Measurements from ENCODE around the gene PTPN2.

Gene PTPN2

DNA sequence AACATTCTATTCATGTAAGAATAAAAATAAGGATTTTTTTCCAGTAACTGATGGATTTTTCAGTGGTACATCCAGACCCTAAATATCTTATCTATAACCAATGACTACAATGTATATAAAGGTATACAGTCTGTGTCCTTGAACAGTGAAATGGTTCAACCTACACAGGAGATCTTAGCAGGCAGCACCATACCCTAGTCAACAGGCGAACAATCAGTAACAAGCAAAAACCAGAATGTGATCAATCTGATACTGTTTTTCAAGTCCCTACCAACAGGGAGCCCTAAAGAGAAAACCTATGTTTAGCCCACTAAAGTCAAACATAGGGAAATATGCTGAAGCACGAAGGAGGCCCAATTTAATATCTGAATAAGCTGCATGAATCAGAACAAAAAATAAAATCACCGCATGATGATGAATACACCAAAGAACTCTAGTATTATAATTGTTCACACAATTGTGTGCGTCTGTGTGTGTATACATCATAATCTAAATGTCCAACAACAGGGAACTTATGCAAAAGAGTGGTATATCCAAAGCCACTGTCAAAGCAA, 26.0 kb downstream of the PTPN2 start:
- DNase-seq (ENCODE audit: low spot score), result no peak

GRCh38 chr18:12857215-12857905, 26.7 kb downstream of the PTPN2 start:
- no peak for DNase-seq (ENCODE audit: low spot score)

- no peak for DNase-seq (ENCODE audit: low spot score)
Observed at GRCh38 chr18:12855916-12856315, 28.1 kb downstream of the PTPN2 start.

DNA sequence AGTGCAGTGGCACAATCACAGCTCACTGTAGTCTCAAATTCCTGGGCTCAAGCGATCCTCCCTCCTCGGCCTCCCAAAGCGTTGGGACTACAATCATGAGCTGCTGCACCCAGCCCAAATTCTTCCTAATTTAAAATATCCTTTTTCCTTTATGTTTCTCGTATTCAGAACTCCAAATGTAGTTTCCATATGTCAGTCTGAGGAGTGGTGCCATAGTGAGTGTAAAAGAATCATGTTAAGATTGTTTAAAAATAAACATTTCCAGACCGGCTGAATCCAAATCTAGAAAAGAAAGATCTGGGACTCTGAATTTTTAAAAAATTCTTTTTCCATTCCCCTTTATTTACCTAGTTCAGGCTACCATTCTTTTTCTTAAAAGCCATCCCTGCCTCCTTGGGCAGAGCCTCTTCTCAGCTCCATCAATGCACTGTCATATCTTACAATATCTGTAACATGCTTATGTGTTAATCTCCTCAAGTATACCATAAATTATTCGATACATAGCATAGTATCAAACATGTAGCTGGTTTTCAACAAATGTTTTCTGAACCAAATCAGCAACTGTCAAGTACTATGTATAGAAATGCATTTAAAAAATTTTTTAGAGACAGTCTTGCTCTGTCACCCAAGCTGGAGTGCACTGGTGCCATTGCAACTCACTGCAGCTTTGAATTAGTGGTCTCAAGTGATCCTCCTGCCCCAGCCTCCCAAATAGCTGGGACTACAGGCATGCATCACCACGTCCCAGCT, 31.3 kb downstream of the PTPN2 start:
- DNase-seq (ENCODE audit: low spot score), result no peak

- DNase-seq (ENCODE audit: low spot score), result no peak
Observed at GRCh38 chr18:12851716-12852115, 32.3 kb downstream of the PTPN2 start.

GRCh38 chr18:12849548-12849947, 34.5 kb downstream of the PTPN2 start:
- DNase-seq (ENCODE audit: low spot score), result no peak

DNA sequence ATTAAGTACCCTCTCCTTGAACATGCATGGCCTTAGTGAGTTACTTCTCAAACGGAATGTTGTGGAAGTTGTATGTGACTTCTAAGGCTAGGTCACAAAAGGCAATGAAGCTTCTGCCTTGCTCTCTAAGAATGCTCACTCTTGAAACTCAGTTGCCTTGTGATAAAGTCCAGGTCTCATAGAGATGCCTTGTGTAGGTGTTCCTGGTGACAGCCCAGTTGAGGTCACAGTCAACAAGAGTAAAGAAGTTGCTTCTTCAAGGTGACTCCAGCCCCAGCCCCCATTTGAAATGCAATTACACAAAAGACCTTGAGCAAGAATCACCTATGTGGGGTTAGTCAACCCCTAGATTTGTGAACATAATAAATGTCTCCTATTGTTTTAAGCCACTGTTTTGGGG, 35.6 kb downstream of the PTPN2 start:
- no peak for DNase-seq (ENCODE audit: low spot score)

- no peak for DNase-seq (ENCODE audit: low spot score)
Observed at GRCh38 chr18:12844391-12844790, 39.6 kb downstream of the PTPN2 start.

DNA sequence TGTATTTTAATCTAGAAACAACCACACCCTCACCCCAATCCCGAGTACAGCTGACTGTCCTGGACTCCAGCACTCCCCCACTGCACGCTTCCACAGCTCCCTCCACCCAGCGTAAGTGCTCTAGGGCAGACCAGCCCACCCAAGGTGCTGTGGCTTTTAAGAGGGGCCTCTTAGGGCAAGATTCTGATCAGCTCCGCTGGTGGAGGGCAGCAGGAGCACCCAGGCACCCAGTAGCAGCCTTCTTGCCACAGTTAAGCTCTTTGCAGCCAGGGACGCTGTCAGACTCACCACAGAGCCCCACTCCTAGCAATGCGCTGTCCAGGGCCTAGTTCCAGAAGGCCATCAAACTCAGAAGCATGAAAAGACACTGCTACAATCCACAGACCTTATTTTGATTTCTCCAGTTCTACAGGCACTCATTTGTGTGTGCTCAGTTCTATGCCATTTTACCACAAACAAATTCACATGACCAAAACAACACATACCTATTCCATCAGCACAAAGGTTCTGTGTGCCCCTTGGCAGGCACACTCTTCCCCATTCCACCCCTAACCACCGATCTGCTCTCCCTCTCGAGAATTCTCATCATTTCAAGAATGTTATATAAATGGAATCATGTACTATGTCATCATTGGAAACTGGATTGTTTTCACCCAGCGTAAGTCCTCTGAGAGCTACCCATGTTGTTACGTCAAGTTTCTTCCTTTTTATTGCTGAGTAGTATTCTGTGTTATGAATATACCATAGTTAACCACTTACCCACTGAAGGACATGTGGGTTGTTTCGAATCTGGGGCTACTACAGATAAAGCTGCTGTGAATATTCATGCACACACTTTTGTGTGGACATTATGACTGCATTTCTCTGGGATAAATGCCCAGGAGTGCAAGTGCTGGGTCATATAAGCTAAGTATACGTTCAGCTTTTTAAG, 40.4 kb downstream of the PTPN2 start:
- no peak for DNase-seq (ENCODE audit: low spot score)

DNA sequence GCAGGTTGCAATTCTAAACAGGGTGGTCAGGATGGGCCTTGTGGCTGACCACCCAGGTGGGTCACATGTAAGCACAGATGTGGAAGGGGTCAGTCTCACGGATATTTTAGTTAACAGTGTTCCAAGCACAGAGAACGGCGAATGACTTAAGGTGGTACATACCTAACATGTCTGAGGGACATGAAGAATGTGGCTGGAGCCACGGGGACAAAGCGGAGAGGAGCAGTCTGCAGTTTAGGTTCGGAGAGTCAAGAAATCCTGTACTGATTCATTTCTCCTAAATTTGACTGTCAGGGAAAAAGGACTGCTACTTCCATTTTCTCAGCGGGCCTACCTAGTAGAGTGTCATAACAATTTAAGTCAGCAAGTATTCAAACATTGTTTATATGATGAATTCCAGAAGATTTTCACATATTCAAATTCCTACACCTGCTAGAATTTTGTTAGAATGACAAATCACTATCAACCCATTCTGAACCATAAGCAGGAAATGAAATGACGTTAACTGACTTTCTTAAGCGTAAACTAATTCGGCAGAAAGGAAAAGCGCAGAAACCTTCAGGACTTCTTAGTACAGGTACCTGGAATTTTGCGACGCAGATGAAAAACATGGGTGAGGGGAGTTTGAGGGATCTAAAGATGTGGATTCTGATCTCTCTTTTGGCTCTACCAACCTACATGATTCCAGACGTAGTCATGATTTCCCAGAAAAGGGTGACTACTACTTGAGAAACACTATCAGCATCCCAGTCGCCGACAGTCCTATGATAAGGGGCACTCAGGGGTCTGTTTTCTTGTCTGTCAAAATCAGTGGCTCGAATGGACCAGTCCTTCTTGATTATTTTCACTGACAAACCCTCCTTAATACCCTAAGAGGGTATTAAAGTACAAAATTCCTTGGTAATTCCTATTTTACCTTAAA, 41.3 kb downstream of the PTPN2 start:
- DNase-seq (ENCODE audit: low spot score), result no peak

GRCh38 chr18:12841070-12841469, 43.0 kb downstream of the PTPN2 start:
- no peak for DNase-seq (ENCODE audit: low spot score)

DNA sequence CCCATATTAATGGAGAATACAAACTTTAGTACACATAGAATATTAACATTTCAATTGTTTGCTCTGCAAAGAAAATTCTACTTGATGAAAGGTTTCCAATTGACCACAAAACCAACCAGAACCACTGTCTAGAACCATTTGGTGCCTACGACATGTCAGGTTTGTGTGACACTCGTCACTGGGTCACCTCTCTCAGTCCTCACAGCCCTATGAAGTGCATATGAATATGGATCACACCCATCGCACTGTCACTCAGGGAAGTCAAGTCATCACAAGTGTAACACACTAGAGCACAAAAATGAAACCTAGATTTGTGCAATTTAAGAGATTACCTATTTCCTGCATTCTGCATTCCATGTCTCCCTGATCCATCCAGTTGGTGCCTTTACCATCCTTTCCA, 43.7 kb downstream of the PTPN2 start:
- DNase-seq (ENCODE audit: low spot score), result no peak

- DNase-seq (ENCODE audit: low spot score), result peak; percentile 20
Observed at GRCh38 chr18:12839526-12840196, 44.4 kb downstream of the PTPN2 start.

GRCh38 chr18:12839057-12839525, 44.9 kb downstream of the PTPN2 start:
- no peak for DNase-seq (ENCODE audit: low spot score)

DNA sequence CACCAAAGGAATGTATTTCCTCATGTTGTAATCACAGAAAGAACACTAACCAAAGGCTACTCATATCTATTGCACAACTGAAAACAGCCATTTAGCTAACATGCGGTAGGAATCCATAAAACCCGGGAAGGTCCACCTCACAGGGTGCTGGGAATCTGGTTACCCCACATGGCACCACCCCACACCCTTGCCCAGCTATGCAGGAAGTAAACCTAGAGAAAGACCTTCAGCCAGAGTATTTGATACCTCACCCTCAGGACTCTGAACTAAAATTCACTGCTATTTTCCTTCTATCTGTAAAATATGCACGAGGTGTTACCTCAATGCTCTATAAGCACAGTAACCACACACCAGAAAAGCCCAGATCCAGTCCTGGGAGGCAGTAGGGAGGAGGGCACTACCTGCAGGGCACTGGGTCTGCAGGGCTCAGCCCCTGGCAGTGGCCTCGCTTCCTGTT, 45.8 kb downstream of the PTPN2 start:
- peak; percentile 86 for DNase-seq (ENCODE audit: low spot score)

- no peak for DNase-seq (ENCODE audit: low spot score)
Observed at GRCh38 chr18:12837747-12838146, 46.3 kb downstream of the PTPN2 start.

DNA sequence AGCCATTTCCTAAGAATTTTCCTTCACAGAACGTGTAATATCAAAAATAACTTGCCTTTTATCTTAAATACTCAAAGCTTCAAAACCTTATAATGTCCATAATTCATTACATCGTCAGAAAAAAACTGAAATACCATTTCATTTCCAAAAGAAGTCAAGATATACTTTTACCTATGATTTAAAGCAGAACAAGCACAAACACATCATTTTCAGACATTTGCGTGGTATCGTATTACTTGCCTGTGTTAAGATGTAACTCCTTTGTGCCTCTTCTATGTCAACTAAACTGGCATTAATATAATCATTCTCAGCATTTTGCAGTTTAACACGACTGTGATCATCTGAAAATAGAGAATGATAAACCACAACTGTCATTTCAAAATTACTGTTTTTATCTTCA, 47.5 kb downstream of the PTPN2 start:
- DNase-seq (ENCODE audit: low spot score), result no peak

DNA sequence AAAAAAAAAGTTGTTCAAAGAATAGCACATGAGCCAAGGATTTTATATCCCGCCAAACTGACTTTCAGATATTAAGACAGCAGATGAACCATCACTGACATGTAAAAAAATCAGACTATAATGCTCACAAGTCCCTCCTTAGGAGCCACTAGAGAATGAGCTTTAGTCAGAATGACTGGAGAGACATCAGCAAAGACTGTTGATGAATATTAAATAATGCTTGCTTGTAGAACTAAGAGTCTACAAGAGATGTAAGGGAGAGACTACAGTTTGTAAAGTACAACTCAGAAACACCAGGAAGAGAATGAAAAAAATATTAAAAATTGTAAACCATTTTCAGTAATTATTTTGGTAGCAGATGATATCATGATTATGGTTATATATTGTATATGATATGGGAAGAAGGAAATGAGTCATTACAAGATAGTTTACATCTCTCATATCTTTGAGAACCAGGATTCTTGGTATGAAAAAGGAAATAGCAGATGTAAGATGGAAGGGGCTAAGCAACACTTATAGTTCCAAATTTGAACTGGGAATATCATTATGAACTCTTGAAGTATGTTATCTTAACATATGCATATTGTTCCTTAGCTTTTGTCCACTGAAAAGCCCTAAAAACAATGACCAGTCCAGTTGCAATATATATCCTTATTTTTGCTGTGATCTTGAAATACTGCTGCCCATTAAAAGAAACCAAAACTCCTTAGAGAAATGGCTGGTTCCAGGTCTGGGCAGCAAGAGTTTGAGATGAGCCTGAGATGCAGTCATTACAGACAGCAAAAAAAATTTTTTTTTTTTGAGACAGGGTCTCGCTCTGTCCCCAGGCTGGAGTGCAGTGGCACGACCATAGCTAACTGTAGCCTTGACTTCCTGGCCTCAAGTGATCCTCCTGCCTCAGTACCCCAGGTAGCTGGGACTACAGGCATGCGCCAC, 55.7 kb downstream of the PTPN2 start:
- no peak for DNase-seq (ENCODE audit: low spot score)

DNA sequence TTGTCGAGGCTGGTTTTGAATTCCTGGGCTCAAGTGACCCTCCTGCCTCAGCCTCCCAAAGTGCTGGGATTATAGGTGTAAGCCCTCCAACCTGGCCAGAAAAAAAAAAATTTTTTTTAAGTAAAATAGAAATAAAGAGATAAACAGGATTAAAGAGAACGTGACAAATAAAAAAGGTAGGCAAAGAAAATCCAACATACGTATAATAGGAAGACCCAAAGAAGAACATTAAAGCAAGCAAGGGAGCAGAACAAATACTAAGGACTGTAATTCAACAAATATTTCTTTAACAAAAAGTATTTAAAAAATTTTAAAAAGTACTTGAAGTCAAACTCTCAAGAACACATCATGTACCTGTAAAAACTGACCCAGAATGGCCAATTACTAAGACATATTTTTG, 56.4 kb downstream of the PTPN2 start:
- no peak for DNase-seq (ENCODE audit: low spot score)
